CD4-positive, alpha-beta T cell treated with Interleukin-15 for 4 hours (primary cell): ENCODE measurements around the gene SAAL1.

Experiments
- DNase-seq: peaks from one replicate; pipeline ENCODE4 v3.0.0-alpha.2; 2020; ENCODE audit warnings: low spot score

The SAAL1 gene

GRCh38 chr11:18081551-18081950 is 24.3 kb downstream of the SAAL1 start:
- DNase-seq = no peak

GRCh38 chr11:18080451-18080850 is 25.4 kb downstream of the SAAL1 start:
- DNase-seq = no peak

GRCh38 chr11:18078909-18079308 is 27.0 kb downstream of the SAAL1 start:
- no peak for DNase-seq

- no peak for DNase-seq
Measured at GRCh38 chr11:18075444-18075843, 30.4 kb downstream of the SAAL1 start.

GRCh38 chr11:18071098-18071705 is 34.7 kb downstream of the SAAL1 start:
- DNase-seq = no peak

GRCh38 chr11:18067372-18067771 is 38.5 kb downstream of the SAAL1 start:
- no peak for DNase-seq

- DNase-seq = no peak
Measured at GRCh38 chr11:18066626-18067025, 39.3 kb downstream of the SAAL1 start.

- DNase-seq = no peak
Measured at GRCh38 chr11:18065572-18065971, 40.3 kb downstream of the SAAL1 start.

- DNase-seq = no peak
Measured at GRCh38 chr11:18064450-18065054, 41.3 kb downstream of the SAAL1 start.

- no peak for DNase-seq
Measured at GRCh38 chr11:18063862-18064434, 41.9 kb downstream of the SAAL1 start.

- DNase-seq = no peak
Measured at GRCh38 chr11:18063125-18063524, 42.8 kb downstream of the SAAL1 start.

GRCh38 chr11:18061351-18061750 is 44.5 kb downstream of the SAAL1 start:
- no peak for DNase-seq

GRCh38 chr11:18056561-18057181 is 49.2 kb downstream of the SAAL1 start:
- no peak for DNase-seq

- DNase-seq = no peak
Measured at GRCh38 chr11:18054511-18055103, 51.3 kb downstream of the SAAL1 start.

GRCh38 chr11:18050848-18051247 is 55.0 kb downstream of the SAAL1 start:
- DNase-seq = no peak

- no peak for DNase-seq
Measured at GRCh38 chr11:18046116-18046777, 59.6 kb downstream of the SAAL1 start, which contains the start of gene TPH1. TSS of gene TPH1 (minus strand) at chr11:18046269. CDS start at chr11:18040762, 5,507 bp downstream.

GRCh38 chr11:18036456-18036855 is 69.4 kb downstream of the SAAL1 start:
- no peak for DNase-seq
